GM12878 (cell line): Measurements from ENCODE around the gene PERM1.

Experiments used
- RAD21 ChIP-seq: IDR thresholded peaks from 2 replicates; pipeline ENCODE4 v1.6.1; 2011; ENCODE audit warnings: mild to moderate bottlenecking, low read depth, low read length, moderate library complexity; ENCODE audit not compliant: insufficient read depth
- TCF7 ChIP-seq: IDR thresholded peaks from 2 replicates; pipeline ENCODE4 v1.6.1; 2014; ENCODE audit warnings: antibody characterized with exemption, borderline replicate concordance

- no peak for TF ChIP-seq RAD21
- no peak for TF ChIP-seq TCF7
Observed at GRCh38 chr1:992362-992761, 10.5 kb upstream of the PERM1 start.
